Measurements from ENCODE around the gene CLCN7.

Gene CLCN7

DNA sequence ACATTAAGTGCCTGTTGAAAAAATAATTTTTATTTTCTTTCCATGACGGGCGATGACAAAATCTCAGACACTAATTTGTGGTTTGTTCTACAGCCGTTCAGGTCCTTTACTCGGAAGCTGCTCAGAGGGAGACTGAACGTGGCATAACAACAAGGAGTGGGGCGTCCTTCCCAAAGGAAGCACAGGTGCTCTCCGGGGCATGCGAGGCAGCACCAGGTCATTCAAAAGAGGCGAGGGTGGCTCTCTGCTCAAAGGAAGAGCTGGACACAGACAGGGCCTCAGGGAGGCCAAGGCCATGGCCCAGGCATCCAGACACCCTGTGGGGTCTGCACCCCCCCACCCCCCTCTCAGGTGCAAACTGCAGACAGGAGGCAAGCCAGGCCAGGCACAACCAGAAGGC is 76.5 kb downstream of the CLCN7 start:
- DNase-seq = no peak

GRCh38 chr16:1397779-1398178 is 77.0 kb downstream of the CLCN7 start:
- no peak for DNase-seq

GRCh38 chr16:1395444-1396031 is 79.3 kb downstream of the CLCN7 start:
- DNase-seq = no peak

Data from CD4-positive, alpha-beta T cell treated with Interleukin-17A for 4 hours (primary cell).